Endothelial cell of umbilical vein (primary cell): ENCODE results near the gene APBB2. TPM values are rescaled to one million over a fixed set of nuclear protein-coding genes. Genes with fewer than 3 reads are reported as not detected.

Experiments
- BruUV-seq: library from RNA; stranded (reverse); fragments of 400-500 nt; replicated peaks from 2 replicates; lab custom pipeline; 2021; lab: Mats Ljungman, UMichigan
- CTCF ChIA-PET: fragments of 300-600, 350-600 bp; sonication (Branson Sonifier 250); formaldehyde crosslinking; loops from one replicate; lab custom pipeline; 2021; ENCODE audit warnings: antibody characterized with exemption, inconsistent platforms; lab: Charles Lee
- POLR2A ChIA-PET: fragments of 300-600, 350-600 bp; sonication (Branson Sonifier 250); formaldehyde crosslinking; loops from one replicate; lab custom pipeline; 2021; ENCODE audit warnings: antibody characterized with exemption, inconsistent platforms; lab: Charles Lee
- DNase-seq: peaks from one replicate; pipeline ENCODE4 v3.0.0-alpha.2; 2011; ENCODE audit warnings: low read depth, low spot score
- FAIRE-seq: peaks from 2 replicates; lab custom pipeline; 2011; peaks lifted over from hg19 to GRCh38; lab: Jason Lieb, UNC
- H2AFZ ChIP-seq: 2 replicates; pipeline ENCODE4 v1.6.0; 2012; ENCODE audit warnings: low read depth, low read length, control low read depth, inconsistent platforms
- H3K27ac ChIP-seq: 2 replicates; pipeline ENCODE4 v1.5.1; 2011; ENCODE audit warnings: low read depth, mild to moderate bottlenecking, control low read depth, low read length, moderate library complexity; ENCODE audit not compliant: insufficient read depth
- H3K27me3 ChIP-seq, 2 experiments: 2 replicates each; pipeline versions ENCODE4 v1.6.0 to v1.6.1; 2011; ENCODE audit warnings: low read length in 2 of 2, mixed read lengths in 1 of 2; ENCODE audit not compliant: control insufficient read depth in 2 of 2, insufficient read depth in 2 of 2
- H3K36me3 ChIP-seq, 2 experiments: 2 replicates in 1 of 2; 3 replicates in 1 of 2; pipeline ENCODE4 v1.5.1; 2011; ENCODE audit warnings: low read length in 2 of 2, mild to moderate bottlenecking in 1 of 2, moderate library complexity in 1 of 2; ENCODE audit not compliant: control insufficient read depth in 2 of 2, insufficient read depth in 2 of 2; ENCODE audit errors: extremely low read depth in 1 of 2
- H3K4me1 ChIP-seq: 3 replicates; pipeline ENCODE4 v1.5.1; 2011; ENCODE audit warnings: mild to moderate bottlenecking, low read length; ENCODE audit not compliant: control insufficient read depth, insufficient read depth; ENCODE audit errors: extremely low read depth
- H3K4me2 ChIP-seq: 2 replicates; pipeline ENCODE4 v1.6.1; 2011; ENCODE audit warnings: low read length, control low read depth, mixed read lengths; ENCODE audit not compliant: insufficient read depth
- H3K4me3 ChIP-seq, 3 experiments: fragments of 200-600 bp in 1 of 3; sonication (generic), shearing (Covaris generic) in 1 of 3; replicated peaks in 1 of 3; 2 replicates each; pipeline ENCODE4 v1.5.1; 2011 to 2016; ENCODE audit warnings: control low read depth in 3 of 3, low read length in 3 of 3, mild to moderate bottlenecking in 2 of 3, inconsistent platforms in 1 of 3, low read depth in 1 of 3, moderate library complexity in 1 of 3; ENCODE audit not compliant: insufficient read depth in 1 of 3
- H3K79me2 ChIP-seq: 2 replicates; pipeline ENCODE4 v1.6.0; 2012; ENCODE audit warnings: low read length, inconsistent platforms; ENCODE audit not compliant: control insufficient read depth, insufficient read depth
- H3K9ac ChIP-seq: replicated peaks from 2 replicates; pipeline ENCODE3; 2011; ENCODE audit warnings: low read length, control low read depth; ENCODE audit not compliant: insufficient read depth; ENCODE audit errors: extremely low read depth
- H3K9me1 ChIP-seq: replicated peaks from 3 replicates; pipeline ENCODE4 v1.6.0; 2011; ENCODE audit warnings: mild to moderate bottlenecking, low read length; ENCODE audit not compliant: control insufficient read depth, insufficient read depth; ENCODE audit errors: extremely low read depth
- H3K9me3 ChIP-seq: replicated peaks from 2 replicates; pipeline ENCODE4 v1.5.1; 2012; ENCODE audit warnings: low read length, inconsistent platforms; ENCODE audit not compliant: control insufficient read depth, insufficient read depth
- H4K20me1 ChIP-seq: replicated peaks from 2 replicates; pipeline ENCODE3; 2011; ENCODE audit warnings: mild to moderate bottlenecking, low read length; ENCODE audit not compliant: control insufficient read depth, insufficient read depth; ENCODE audit errors: extremely low read depth
- CTCF ChIP-seq, 2 donors: IDR thresholded peaks; 1 replicate in 1 of 2; 2 replicates in 1 of 2; pipeline ENCODE4 v1.5.1; 2011; ENCODE audit warnings: low read length in 2 of 2, mild to moderate bottlenecking in 2 of 2, moderate library complexity in 2 of 2, control low read depth in 1 of 2, inconsistent platforms in 1 of 2, low read depth in 1 of 2; ENCODE audit not compliant: insufficient read depth in 1 of 2; ENCODE audit errors: extremely low read depth in 1 of 2
- EZH2 ChIP-seq: IDR thresholded peaks from 2 replicates; pipeline ENCODE4 v1.6.1; 2012; ENCODE audit warnings: borderline replicate concordance, low read depth, mild to moderate bottlenecking, moderate library complexity, low read length, inconsistent platforms; ENCODE audit not compliant: severe bottlenecking
- FOS ChIP-seq: IDR thresholded peaks from 2 replicates; pipeline ENCODE4 v1.6.1; 2011; ENCODE audit warnings: mild to moderate bottlenecking, low read length, moderate library complexity, borderline replicate concordance; ENCODE audit not compliant: insufficient read depth
- GATA2 ChIP-seq: IDR thresholded peaks from 2 replicates; pipeline ENCODE4 v1.7.0; 2011; ENCODE audit warnings: low read depth, mild to moderate bottlenecking, moderate library complexity, mixed read lengths, low read length; ENCODE audit not compliant: insufficient read length, insufficient read depth
- JUN ChIP-seq: IDR thresholded peaks from 2 replicates; pipeline ENCODE4 v1.6.1; 2011; ENCODE audit warnings: borderline replicate concordance, low read depth; ENCODE audit not compliant: insufficient read length, insufficient read depth
- MAX ChIP-seq: IDR thresholded peaks from 2 replicates; pipeline ENCODE4 v1.6.1; 2011; ENCODE audit not compliant: insufficient read depth, insufficient read length
- MYC ChIP-seq: IDR thresholded peaks from one replicate; pipeline ENCODE4 v1.6.1; 2011; ENCODE audit warnings: mild to moderate bottlenecking, low read depth, low read length
- POLR2A ChIP-seq: IDR thresholded peaks from 2 replicates; pipeline ENCODE4 v1.6.1; 2012; ENCODE audit warnings: low read depth, mild to moderate bottlenecking, control low read depth, low read length
- POLR2AphosphoS5 ChIP-seq: IDR thresholded peaks from 2 replicates; pipeline ENCODE4 v1.6.1; 2012; ENCODE audit warnings: low read depth, mild to moderate bottlenecking, control low read depth, low read length, moderate library complexity; ENCODE audit not compliant: insufficient read depth
- dilution Hi-C: fragments of 300-500 bp; cut with MboI; formaldehyde crosslinking; loops from one replicate; pipeline ENCODE4 v1.15.0; 2019; ENCODE audit warnings: low sequenced_read_pairs; ENCODE audit not compliant: extremely low pct_ligation_motif_present
- intact Hi-C: fragments of 100-400 bp; cut with micrococcal nuclease; formaldehyde crosslinking; loops from one replicate; pipeline ENCODE4 v1.10.0; 2022
- polyA plus RNA-seq, 4 experiments: library from polyadenylated mRNA; depleted of rRNA in 3 of 4; stranded (reverse) in 3 of 4; unstranded in 1 of 4; fragments of >200 nt; gene quantifications; 2 replicates each; pipeline versions ENCODE4 v1.2.1 to v1.2.3, GENCODE V29; 2011 to 2012; ENCODE audit warnings: missing spikeins in 1 of 4
- total RNA-seq: library from RNA; stranded (reverse); gene quantifications from 2 replicates; pipeline ENCODE4 v1.2.3, GENCODE V29; 2021

The APBB2 gene
- total and polyA plus RNA-seq, 2 donors (not counting 3 experiments of a cell fraction or from before 2014, with no cell fraction given), result 79.8 to 124 TPM

GRCh38 chr4:41058426-41058825 is 155.9 kb downstream of the APBB2 start:
- ChIA-PET POLR2A (no interaction called here), CTCF (no interaction called here)
- Histone ChIP-seq H3K9ac (no peak overlapping the region), H3K36me3 (peaks cover 0 to 7% of the 10 kb centered on the region in 2 experiments), H3K9me1 (no peaks in the 10 kb centered on the region), H3K27ac (no peak overlapping the region), H3K9me3 (no peaks in the 10 kb centered on the region), H3K79me2 (peaks cover 69% of the 10 kb centered on the region), H3K27me3 (no peaks in the 10 kb centered on the region), H3K4me3 (no peak overlapping the region), H3K4me1 (peaks cover 23% of the 10 kb centered on the region), H4K20me1 (no peaks in the 10 kb centered on the region), H3K4me2 (no peak overlapping the region), H2AFZ (no peak overlapping the region)
- intact Hi-C loops (no loop called here), dilution Hi-C loops (no loop called here)
- no peak for FAIRE-seq
- BruUV-seq, result no TSS peak
- TF ChIP-seq FOS (no peak), JUN (no peak), GATA2 (no peak), CTCF (IDR thresholded peaks at IDR 0.05; ENCODE audit: extremely low read depth in 1 of 2, insufficient read depth in 1 of 2, low read depth in 1 of 2, low read length in 2 of 2) (no peak)
- DNase-seq, result no peak

- Histone ChIP-seq H3K27me3 (no peaks in the 10 kb centered on the region), H3K79me2 (peaks cover 65% of the 10 kb centered on the region), H3K27ac (no peak overlapping the region), H2AFZ (no peak overlapping the region), H3K9me3 (no peaks in the 10 kb centered on the region), H3K4me3 (no peak overlapping the region), H3K4me1 (peaks cover 20% of the 10 kb centered on the region), H3K4me2 (no peak overlapping the region), H3K9me1 (no peaks in the 10 kb centered on the region), H4K20me1 (no peaks in the 10 kb centered on the region), H3K9ac (no peak overlapping the region), H3K36me3 (peaks cover 0 to 7% of the 10 kb centered on the region in 2 experiments)
- ChIA-PET CTCF (no interaction called here), POLR2A (no interaction called here)
- no peak for DNase-seq
- BruUV-seq, result no TSS peak
- dilution Hi-C loops, result no loop called here
- FAIRE-seq, result no peak
- intact Hi-C loops, result no loop called here
- TF ChIP-seq GATA2, result no peak
- TF ChIP-seq EZH2, result no peak
- no peak for TF ChIP-seq POLR2AphosphoS5
- TF ChIP-seq MYC, result no peak
- TF ChIP-seq CTCF (IDR thresholded peaks at IDR 0.05; ENCODE audit: extremely low read depth in 1 of 2, insufficient read depth in 1 of 2, low read depth in 1 of 2, low read length in 2 of 2), result no peak
- no peak for TF ChIP-seq MAX
- TF ChIP-seq POLR2A, result no peak
- no peak for TF ChIP-seq FOS
- no peak for TF ChIP-seq JUN
These were observed 156.9 kb downstream of the APBB2 start for GRCh38 chr4:41057467-41057866.
